ENCODE data around the gene TMEM156.

GRCh38 chr4:38939165-38939564 lies 93.0 kb downstream of the TMEM156 start:
- TF ChIP-seq CTCF (IDR thresholded peaks at IDR 0.05 in 4 of 5, conservative IDR thresholded peaks at IDR 0.05 in 1 of 5) (no peak), POLR2A (IDR thresholded peaks at IDR 0.05) (no peak)

All from gastrocnemius medialis (tissue), 4 donors.